GM12878 (cell line): ENCODE results near the gene SLAMF9.
A peak's percentile ranks its signal among the peaks of the same experiment; 100 is the strongest.

Source experiments
- EZH2 ChIP-seq: IDR thresholded peaks from 2 replicates; pipeline ENCODE4 v1.6.1; 2012; ENCODE audit warnings: low read depth, mild to moderate bottlenecking, control low read depth, inconsistent platforms, low read length, borderline replicate concordance; ENCODE audit not compliant: control insufficient read depth
- POLR2A ChIP-seq: IDR thresholded peaks from 2 replicates; pipeline ENCODE4 v1.6.1; 2011; ENCODE audit warnings: low read depth, mild to moderate bottlenecking, low read length
- SREBF1 ChIP-seq: IDR thresholded peaks from 2 replicates; pipeline ENCODE4 v1.6.1; 2012; ENCODE audit warnings: mild to moderate bottlenecking, low read length
- TF ChIP-seq, protein P1 (sequence below): IDR thresholded peaks from 2 replicates; pipeline ENCODE4 v1.6.1; 2011; ENCODE audit warnings: low read depth, low read length, improper control_type of control experiment, borderline replicate concordance
- TF ChIP-seq, protein P2 (sequence below), 3 experiments: IDR thresholded peaks in 2 of 3; conservative IDR thresholded peaks in 1 of 3; 2 replicates each; pipeline ENCODE4 v1.5.1; 2011; ENCODE audit warnings: low read depth in 3 of 3, low read length in 3 of 3, mild to moderate bottlenecking in 3 of 3, control low read depth in 2 of 3, moderate library complexity in 2 of 3, inconsistent platforms in 1 of 3, mixed read lengths in 1 of 3; ENCODE audit not compliant: control insufficient read depth in 2 of 3, insufficient read depth in 1 of 3; ENCODE audit errors: extremely low read depth in 1 of 3

DNA sequence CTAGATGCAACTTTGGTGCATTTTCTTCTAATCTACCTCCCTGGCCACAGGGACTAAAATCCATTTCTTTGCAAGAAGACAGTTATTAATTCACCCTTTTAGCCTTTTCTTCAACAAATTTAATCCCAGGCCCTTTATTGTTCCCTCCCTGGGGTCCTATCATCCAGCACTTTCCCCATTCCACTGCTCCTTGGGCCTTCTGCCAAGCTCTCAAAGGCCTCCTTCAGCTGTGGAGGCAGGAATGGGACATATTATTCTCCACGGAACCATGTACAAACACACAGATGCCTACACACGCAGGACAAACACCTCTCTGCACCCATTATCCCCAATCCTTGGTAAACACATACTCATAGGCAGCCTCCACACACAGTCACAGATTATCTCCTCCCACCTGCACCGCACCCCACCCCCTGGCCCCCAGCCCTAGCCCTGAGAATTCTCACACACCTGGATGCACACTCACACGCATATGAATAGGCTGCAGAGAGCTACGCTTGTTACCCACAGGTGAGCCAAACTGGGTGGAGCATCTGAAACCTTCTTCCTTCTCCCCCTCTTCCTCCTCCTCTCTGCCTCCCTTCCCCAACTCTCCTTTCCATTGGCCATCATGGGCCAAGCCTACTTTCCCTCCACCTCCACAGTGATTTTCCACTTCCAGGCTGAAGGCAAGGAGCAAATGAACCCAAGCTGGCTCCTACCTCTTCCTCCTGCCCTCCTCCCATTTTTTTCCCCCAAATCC lies 40.4 kb downstream of the SLAMF9 start:
- TF ChIP-seq, protein P1, sequence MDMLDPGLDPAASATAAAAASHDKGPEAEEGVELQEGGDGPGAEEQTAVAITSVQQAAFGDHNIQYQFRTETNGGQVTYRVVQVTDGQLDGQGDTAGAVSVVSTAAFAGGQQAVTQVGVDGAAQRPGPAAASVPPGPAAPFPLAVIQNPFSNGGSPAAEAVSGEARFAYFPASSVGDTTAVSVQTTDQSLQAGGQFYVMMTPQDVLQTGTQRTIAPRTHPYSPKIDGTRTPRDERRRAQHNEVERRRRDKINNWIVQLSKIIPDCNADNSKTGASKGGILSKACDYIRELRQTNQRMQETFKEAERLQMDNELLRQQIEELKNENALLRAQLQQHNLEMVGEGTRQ, result no peak
- TF ChIP-seq, protein P2, sequence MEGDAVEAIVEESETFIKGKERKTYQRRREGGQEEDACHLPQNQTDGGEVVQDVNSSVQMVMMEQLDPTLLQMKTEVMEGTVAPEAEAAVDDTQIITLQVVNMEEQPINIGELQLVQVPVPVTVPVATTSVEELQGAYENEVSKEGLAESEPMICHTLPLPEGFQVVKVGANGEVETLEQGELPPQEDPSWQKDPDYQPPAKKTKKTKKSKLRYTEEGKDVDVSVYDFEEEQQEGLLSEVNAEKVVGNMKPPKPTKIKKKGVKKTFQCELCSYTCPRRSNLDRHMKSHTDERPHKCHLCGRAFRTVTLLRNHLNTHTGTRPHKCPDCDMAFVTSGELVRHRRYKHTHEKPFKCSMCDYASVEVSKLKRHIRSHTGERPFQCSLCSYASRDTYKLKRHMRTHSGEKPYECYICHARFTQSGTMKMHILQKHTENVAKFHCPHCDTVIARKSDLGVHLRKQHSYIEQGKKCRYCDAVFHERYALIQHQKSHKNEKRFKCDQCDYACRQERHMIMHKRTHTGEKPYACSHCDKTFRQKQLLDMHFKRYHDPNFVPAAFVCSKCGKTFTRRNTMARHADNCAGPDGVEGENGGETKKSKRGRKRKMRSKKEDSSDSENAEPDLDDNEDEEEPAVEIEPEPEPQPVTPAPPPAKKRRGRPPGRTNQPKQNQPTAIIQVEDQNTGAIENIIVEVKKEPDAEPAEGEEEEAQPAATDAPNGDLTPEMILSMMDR (IDR thresholded peaks at IDR 0.05 in 2 of 3, conservative IDR thresholded peaks at IDR 0.05 in 1 of 3; ENCODE audit: control insufficient read depth in 2 of 3, extremely low read depth in 1 of 3, insufficient read depth in 1 of 3, low read depth in 3 of 3, low read length in 3 of 3), result no peak
- no peak for TF ChIP-seq EZH2
- TF ChIP-seq SREBF1, result no peak
- TF ChIP-seq POLR2A, result peak; percentile 61
